Cardiac fibroblast (primary cell): ENCODE data around the gene ST7.

Experiments
- DNase-seq, 2 donors: peaks; one replicate each; pipeline versions ENCODE4 v3.0.0 to v3.0.0-alpha.2; 2010; ENCODE audit warnings: low read depth in 2 of 2
- H3K4me3 ChIP-seq, 2 donors: replicated peaks in 1 of 2; 1 replicate in 1 of 2; 2 replicates in 1 of 2; pipeline ENCODE4 v1.5.1; 2011; ENCODE audit warnings: low read depth in 2 of 2, low read length in 2 of 2, mild to moderate bottlenecking in 2 of 2, moderate library complexity in 1 of 2
- CTCF ChIP-seq: IDR thresholded peaks from one replicate; pipeline ENCODE4 v1.5.1; 2011; ENCODE audit warnings: low read depth, mild to moderate bottlenecking, low read length, inconsistent platforms

The ST7 gene

GRCh38 chr7:117101026-117101425, 147.7 kb downstream of the ST7 start:
- no peak overlapping the region for H3K4me3 ChIP-seq
- no peak for DNase-seq
- TF ChIP-seq CTCF = no peak

GRCh38 chr7:117110480-117111315, 157.4 kb downstream of the ST7 start:
- DNase-seq = no peak
- H3K4me3 ChIP-seq = no peak overlapping the region
- no peak for TF ChIP-seq CTCF

- no peak for TF ChIP-seq CTCF
- H3K4me3 ChIP-seq = no peak overlapping the region
- DNase-seq = no peak
These were observed 158.2 kb downstream of the ST7 start for GRCh38 chr7:117111535-117111934.

GRCh38 chr7:117112640-117113039, 159.3 kb downstream of the ST7 start:
- TF ChIP-seq CTCF = no peak
- DNase-seq = no peak
- no peak overlapping the region for H3K4me3 ChIP-seq

GRCh38 chr7:117113871-117114270, 160.6 kb downstream of the ST7 start:
- no peak for DNase-seq
- TF ChIP-seq CTCF = no peak
- no peak overlapping the region for H3K4me3 ChIP-seq

- no peak for DNase-seq
- H3K4me3 ChIP-seq = no peak overlapping the region
- no peak for TF ChIP-seq CTCF
These were observed 161.0 kb downstream of the ST7 start for GRCh38 chr7:117114272-117114671.

GRCh38 chr7:117116211-117116610, 162.9 kb downstream of the ST7 start:
- no peak for TF ChIP-seq CTCF
- no peak overlapping the region for H3K4me3 ChIP-seq
- DNase-seq = no peak
